ENCODE measurements around the gene SLC25A3.

The SLC25A3 gene

GRCh38 chr12:98653866-98654493 lies 60.5 kb downstream of the SLC25A3 start:
- DNase-seq (ENCODE audit: low read depth in 1 of 2, low spot score in 1 of 2), result no peak

All from stimulated activated CD4-positive, alpha-beta T cell treated with anti-CD3 and anti-CD28 coated beads, Interleukin-15, amount 100 ng/mL, for 1 hour (primary cell).